HepG2 (cell line): ENCODE measurements around the gene OSBPL2. TPM values are rescaled to one million over a fixed set of nuclear protein-coding genes. Genes with fewer than 3 reads are reported as not detected.

ENCODE experiments used
- AGO1 ChIP-seq: fragments of 200-400 bp; formaldehyde crosslinking; IDR thresholded peaks from 2 replicates; pipeline ENCODE4 v1.6.1; 2017; ENCODE audit warnings: mild to moderate bottlenecking, low read depth, low read length, moderate library complexity; ENCODE audit not compliant: poor library complexity, severe bottlenecking
- EED ChIP-seq: sonication (generic); formaldehyde crosslinking; IDR thresholded peaks from 2 replicates; pipeline ENCODE4 v1.5.0; 2020; ENCODE audit warnings: mild to moderate bottlenecking, missing genetic modification reagents
- JUND ChIP-seq: sonication (generic); formaldehyde crosslinking; IDR thresholded peaks from 2 replicates; pipeline ENCODE4 v1.8.0; 2022; ENCODE audit warnings: mild to moderate bottlenecking, missing genetic modification reagents
- MAZ ChIP-seq, 2 experiments: sonication (generic) in 1 of 2; formaldehyde crosslinking in 1 of 2; IDR thresholded peaks; 2 replicates each; pipeline versions ENCODE4 v1.5.0 to v1.6.1; 2012 to 2020; ENCODE audit warnings: low read depth in 2 of 2, mild to moderate bottlenecking in 2 of 2, borderline replicate concordance in 1 of 2, improper control_type of control experiment in 1 of 2, low read length in 1 of 2, missing genetic modification reagents in 1 of 2, moderate library complexity in 1 of 2
- SRSF1 ChIP-seq: fragments of 200-400 bp; formaldehyde crosslinking; optimal IDR thresholded peaks from 2 replicates; pipeline ENCODE3; 2017; ENCODE audit warnings: mild to moderate bottlenecking, low read depth, low read length, moderate library complexity
- TBX2 ChIP-seq: sonication (generic); formaldehyde crosslinking; IDR thresholded peaks from 2 replicates; pipeline ENCODE4 v1.5.0; 2020; ENCODE audit warnings: missing genetic modification reagents, mild to moderate bottlenecking, borderline replicate concordance
- ZNF431 ChIP-seq: sonication (generic); formaldehyde crosslinking; IDR thresholded peaks from 2 replicates; pipeline ENCODE4 v1.9.0; 2022; ENCODE audit warnings: missing genetic modification reagents, low read depth, mild to moderate bottlenecking, borderline replicate concordance
- ZNF556 ChIP-seq: sonication (generic); formaldehyde crosslinking; IDR thresholded peaks from 2 replicates; pipeline ENCODE4 v1.4.0; 2020; ENCODE audit warnings: mild to moderate bottlenecking, missing genetic modification reagents, borderline replicate concordance
- ZNF619 ChIP-seq: sonication (generic); formaldehyde crosslinking; IDR thresholded peaks from 2 replicates; pipeline ENCODE4 v1.4.0; 2020; ENCODE audit warnings: mild to moderate bottlenecking, missing genetic modification reagents
- ZNF768 ChIP-seq: sonication (generic); formaldehyde crosslinking; IDR thresholded peaks from 2 replicates; pipeline ENCODE4 v1.4.0; 2020; ENCODE audit warnings: missing genetic modification reagents
- ZNF772 ChIP-seq: sonication (generic); formaldehyde crosslinking; IDR thresholded peaks from 2 replicates; pipeline ENCODE4 v1.5.0; 2020; ENCODE audit warnings: mild to moderate bottlenecking, missing genetic modification reagents
- ZNF816 ChIP-seq: sonication (generic); formaldehyde crosslinking; IDR thresholded peaks from 2 replicates; pipeline ENCODE4 v1.8.0; 2022; ENCODE audit warnings: missing genetic modification reagents, mild to moderate bottlenecking, borderline replicate concordance
- polyA plus RNA-seq, 8 experiments: library from polyadenylated mRNA; depleted of rRNA in 3 of 8; stranded (reverse) in 7 of 8; unstranded in 1 of 8; fragments of >200 nt; fragmentation: Illumina TruSeq in 4 of 8; extraction: Trizol in 4 of 8; gene quantifications; 2 replicates each; pipeline versions ENCODE4 v1.2.1 to v1.2.3, GENCODE V29; 2011 to 2016; ENCODE audit warnings: low read depth in 4 of 8, missing spikeins in 1 of 8, mixed read lengths in 1 of 8; ENCODE audit not compliant: insufficient read depth in 1 of 8
- total RNA-seq, 5 experiments: library from RNA; depleted of rRNA; stranded (reverse); fragments of >200 nt; fragmentation: Illumina TruSeq; extraction: Trizol; gene quantifications; 2 replicates each; pipeline ENCODE4 v1.2.3, GENCODE V29; 2016; ENCODE audit warnings: low read depth in 1 of 5
- TF ChIP-seq, protein P1 (sequence below): sonication (generic); formaldehyde crosslinking; IDR thresholded peaks from 2 replicates; pipeline ENCODE4 v1.9.0; 2021; ENCODE audit warnings: missing genetic modification reagents, borderline replicate concordance
- TF ChIP-seq, protein P2 (sequence below): IDR thresholded peaks from 2 replicates; pipeline ENCODE4 v1.6.1; 2016; ENCODE audit warnings: mild to moderate bottlenecking, missing biosample characterization, missing genetic modification reagents
- TF ChIP-seq, protein P3 (sequence below): sonication (generic); formaldehyde crosslinking; IDR thresholded peaks from 2 replicates; pipeline ENCODE4 v1.4.0; 2020; ENCODE audit warnings: missing genetic modification reagents
- TF ChIP-seq, protein P4 (sequence below): sonication (generic); formaldehyde crosslinking; IDR thresholded peaks from 2 replicates; pipeline ENCODE4 v1.5.1; 2020; ENCODE audit warnings: mild to moderate bottlenecking, missing genetic modification reagents, moderate library complexity
- TF ChIP-seq, protein P5 (sequence below): sonication (generic); formaldehyde crosslinking; IDR thresholded peaks from 2 replicates; pipeline ENCODE4 v1.4.0; 2020; ENCODE audit warnings: mild to moderate bottlenecking, missing genetic modification reagents

The OSBPL2 gene
- total and polyA plus RNA-seq, 2 of the 13 experiments (the other 11 are each of a cell fraction or from before 2014, with no cell fraction given): 18.5 to 37.4 TPM

DNA sequence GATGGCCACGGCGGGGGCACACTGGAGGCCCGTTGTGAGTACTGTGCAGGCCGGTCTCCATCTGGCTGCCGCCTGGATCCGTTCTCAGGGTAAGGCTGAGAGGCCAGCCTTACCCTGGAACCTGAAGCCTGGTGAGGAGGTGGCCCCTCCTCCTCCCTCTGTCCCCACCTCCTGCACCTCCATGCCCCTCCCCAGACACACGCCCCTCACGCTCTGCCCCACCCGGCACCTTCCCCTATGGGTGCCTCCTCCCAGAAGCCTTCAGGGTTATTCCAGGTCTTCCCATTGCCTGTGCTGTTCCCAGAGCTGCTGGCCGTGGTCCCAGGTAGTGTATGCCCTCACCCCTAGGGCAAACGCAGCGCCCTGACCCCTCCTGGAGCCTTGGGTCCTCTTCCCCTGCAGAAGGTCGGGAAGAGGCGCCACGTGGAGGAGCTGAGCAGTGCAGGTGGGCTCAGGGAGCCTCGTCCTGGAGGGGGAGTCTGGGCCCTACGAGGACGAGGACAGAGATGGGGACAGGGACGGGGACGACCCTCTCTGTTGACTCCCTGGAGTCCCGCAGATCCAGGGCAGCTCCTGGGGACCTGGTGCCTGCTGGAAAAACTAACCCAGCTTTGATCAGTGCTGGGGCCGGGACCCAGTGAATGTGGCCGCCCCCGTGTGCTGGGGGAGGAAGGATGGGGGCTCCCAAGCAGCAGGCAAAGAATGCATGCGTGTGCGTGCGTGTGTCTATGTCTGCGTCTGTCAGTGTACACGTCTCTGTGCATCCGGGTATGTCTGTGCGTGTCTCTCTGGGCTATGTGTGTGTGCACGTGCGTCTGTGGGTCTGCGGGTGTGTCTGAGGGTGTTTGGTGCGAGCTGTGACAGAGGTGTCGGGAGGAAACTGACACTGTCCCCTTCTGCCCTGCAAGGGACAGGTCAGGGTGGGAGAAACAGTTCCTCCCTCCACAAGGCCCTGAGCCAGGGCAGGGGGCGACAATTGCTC lies 10.1 kb upstream of the OSBPL2 start (continued):
- TF ChIP-seq SRSF1 (no peak), AGO1 (peak; percentile 31), ZNF556 (0 out of 2 replicates have a peak, but pooled peaks have one; percentile 24), JUND (CRISPR knock-in tag) (no peak), ZNF431 (CRISPR knock-in tag) (peak; percentile 64; the same call in 1 of the 2 replicates), ZNF816 (CRISPR knock-in tag) (no peak), TBX2 (peak; percentile 28; the same call in 1 of the 2 replicates), ZNF772 (CRISPR knock-in tag) (no peak), EED (CRISPR knock-in tag) (0 out of 2 replicates have a peak, but pooled peaks have one; percentile 18), MAZ (IDR thresholded peaks at IDR 0.05; ENCODE audit: borderline replicate concordance, low read depth, low read length) (no peak), MAZ (CRISPR knock-in tag; IDR thresholded peaks at IDR 0.05; ENCODE audit: low read depth) (0 out of 2 replicates have a peak, but pooled peaks have one; percentile 61), ZNF768 (CRISPR knock-in tag) (peak; percentile 60; the same call in 1 of the 2 replicates), ZNF619 (no peak)
- TF ChIP-seq, protein P1, sequence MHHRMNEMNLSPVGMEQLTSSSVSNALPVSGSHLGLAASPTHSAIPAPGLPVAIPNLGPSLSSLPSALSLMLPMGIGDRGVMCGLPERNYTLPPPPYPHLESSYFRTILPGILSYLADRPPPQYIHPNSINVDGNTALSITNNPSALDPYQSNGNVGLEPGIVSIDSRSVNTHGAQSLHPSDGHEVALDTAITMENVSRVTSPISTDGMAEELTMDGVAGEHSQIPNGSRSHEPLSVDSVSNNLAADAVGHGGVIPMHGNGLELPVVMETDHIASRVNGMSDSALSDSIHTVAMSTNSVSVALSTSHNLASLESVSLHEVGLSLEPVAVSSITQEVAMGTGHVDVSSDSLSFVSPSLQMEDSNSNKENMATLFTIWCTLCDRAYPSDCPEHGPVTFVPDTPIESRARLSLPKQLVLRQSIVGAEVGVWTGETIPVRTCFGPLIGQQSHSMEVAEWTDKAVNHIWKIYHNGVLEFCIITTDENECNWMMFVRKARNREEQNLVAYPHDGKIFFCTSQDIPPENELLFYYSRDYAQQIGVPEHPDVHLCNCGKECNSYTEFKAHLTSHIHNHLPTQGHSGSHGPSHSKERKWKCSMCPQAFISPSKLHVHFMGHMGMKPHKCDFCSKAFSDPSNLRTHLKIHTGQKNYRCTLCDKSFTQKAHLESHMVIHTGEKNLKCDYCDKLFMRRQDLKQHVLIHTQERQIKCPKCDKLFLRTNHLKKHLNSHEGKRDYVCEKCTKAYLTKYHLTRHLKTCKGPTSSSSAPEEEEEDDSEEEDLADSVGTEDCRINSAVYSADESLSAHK (CRISPR knock-in tag): no peak
- TF ChIP-seq, protein P2, sequence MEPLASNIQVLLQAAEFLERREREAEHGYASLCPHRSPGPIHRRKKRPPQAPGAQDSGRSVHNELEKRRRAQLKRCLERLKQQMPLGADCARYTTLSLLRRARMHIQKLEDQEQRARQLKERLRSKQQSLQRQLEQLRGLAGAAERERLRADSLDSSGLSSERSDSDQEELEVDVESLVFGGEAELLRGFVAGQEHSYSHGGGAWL (CRISPR knock-in tag): 0 out of 2 replicates have a peak, but pooled peaks have one; percentile 44
- TF ChIP-seq, protein P3, sequence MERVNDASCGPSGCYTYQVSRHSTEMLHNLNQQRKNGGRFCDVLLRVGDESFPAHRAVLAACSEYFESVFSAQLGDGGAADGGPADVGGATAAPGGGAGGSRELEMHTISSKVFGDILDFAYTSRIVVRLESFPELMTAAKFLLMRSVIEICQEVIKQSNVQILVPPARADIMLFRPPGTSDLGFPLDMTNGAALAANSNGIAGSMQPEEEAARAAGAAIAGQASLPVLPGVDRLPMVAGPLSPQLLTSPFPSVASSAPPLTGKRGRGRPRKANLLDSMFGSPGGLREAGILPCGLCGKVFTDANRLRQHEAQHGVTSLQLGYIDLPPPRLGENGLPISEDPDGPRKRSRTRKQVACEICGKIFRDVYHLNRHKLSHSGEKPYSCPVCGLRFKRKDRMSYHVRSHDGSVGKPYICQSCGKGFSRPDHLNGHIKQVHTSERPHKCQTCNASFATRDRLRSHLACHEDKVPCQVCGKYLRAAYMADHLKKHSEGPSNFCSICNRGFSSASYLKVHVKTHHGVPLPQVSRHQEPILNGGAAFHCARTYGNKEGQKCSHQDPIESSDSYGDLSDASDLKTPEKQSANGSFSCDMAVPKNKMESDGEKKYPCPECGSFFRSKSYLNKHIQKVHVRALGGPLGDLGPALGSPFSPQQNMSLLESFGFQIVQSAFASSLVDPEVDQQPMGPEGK (CRISPR knock-in tag): 0 out of 2 replicates have a peak, but pooled peaks have one; percentile 23
- TF ChIP-seq, protein P4, sequence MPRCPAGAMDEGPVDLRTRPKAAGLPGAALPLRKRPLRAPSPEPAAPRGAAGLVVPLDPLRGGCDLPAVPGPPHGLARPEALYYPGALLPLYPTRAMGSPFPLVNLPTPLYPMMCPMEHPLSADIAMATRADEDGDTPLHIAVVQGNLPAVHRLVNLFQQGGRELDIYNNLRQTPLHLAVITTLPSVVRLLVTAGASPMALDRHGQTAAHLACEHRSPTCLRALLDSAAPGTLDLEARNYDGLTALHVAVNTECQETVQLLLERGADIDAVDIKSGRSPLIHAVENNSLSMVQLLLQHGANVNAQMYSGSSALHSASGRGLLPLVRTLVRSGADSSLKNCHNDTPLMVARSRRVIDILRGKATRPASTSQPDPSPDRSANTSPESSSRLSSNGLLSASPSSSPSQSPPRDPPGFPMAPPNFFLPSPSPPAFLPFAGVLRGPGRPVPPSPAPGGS (CRISPR knock-in tag): 0 out of 2 replicates have a peak, but pooled peaks have one; percentile 2
- TF ChIP-seq, protein P5, sequence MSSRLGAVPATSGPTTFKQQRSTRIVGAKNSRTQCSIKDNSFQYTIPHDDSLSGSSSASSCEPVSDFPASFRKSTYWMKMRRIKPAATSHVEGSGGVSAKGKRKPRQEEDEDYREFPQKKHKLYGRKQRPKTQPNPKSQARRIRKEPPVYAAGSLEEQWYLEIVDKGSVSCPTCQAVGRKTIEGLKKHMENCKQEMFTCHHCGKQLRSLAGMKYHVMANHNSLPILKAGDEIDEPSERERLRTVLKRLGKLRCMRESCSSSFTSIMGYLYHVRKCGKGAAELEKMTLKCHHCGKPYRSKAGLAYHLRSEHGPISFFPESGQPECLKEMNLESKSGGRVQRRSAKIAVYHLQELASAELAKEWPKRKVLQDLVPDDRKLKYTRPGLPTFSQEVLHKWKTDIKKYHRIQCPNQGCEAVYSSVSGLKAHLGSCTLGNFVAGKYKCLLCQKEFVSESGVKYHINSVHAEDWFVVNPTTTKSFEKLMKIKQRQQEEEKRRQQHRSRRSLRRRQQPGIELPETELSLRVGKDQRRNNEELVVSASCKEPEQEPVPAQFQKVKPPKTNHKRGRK: peak; percentile 63; the same call in 1 of the 2 replicates
